ENCODE results near the gene PKHD1.

The PKHD1 gene

DNA sequence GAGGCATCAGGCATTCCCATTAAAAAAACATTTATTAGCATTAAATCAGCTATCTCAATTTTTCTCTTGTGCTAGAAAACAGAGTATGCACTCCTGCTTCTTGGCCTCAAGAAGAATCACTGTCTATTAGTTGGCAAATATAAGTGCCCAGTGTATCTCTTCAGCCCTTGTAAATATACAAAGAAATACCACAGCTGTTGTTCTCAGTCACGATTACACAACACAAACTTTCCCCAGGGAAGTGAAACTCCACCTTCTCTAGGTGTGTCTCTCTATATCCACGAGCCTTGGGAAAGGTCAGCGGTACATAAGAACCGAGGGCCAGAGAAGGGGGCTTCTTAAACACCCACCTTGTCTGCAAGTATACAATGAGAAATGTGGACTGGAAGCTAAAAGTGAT, 194.7 kb downstream of the PKHD1 start:
- ChIA-PET POLR2A (no interaction called here), CTCF (no interaction called here)
- no peak for DNase-seq (ENCODE audit: extremely low spot score)
- TF ChIP-seq SP1 (IDR thresholded peaks at IDR 0.05) (no peak), ARNT (IDR thresholded peaks at IDR 0.05) (no peak), NFRKB (IDR thresholded peaks at IDR 0.05) (no peak), SUZ12 (IDR thresholded peaks at IDR 0.05) (no peak), TARDBP (IDR thresholded peaks at IDR 0.05) (no peak), ELF4 (IDR thresholded peaks at IDR 0.05) (no peak), FOXK2 (IDR thresholded peaks at IDR 0.05) (no peak), FOXA1 (IDR thresholded peaks at IDR 0.05) (no peak), CTBP1 (IDR thresholded peaks at IDR 0.05; ENCODE audit: borderline replicate concordance) (no peak), BHLHE40 (IDR thresholded peaks at IDR 0.05; ENCODE audit: borderline replicate concordance) (no peak), FOXM1 (IDR thresholded peaks at IDR 0.05; ENCODE audit: borderline replicate concordance) (no peak), LEF1 (IDR thresholded peaks at IDR 0.05; ENCODE audit: borderline replicate concordance) (no peak)

DNA sequence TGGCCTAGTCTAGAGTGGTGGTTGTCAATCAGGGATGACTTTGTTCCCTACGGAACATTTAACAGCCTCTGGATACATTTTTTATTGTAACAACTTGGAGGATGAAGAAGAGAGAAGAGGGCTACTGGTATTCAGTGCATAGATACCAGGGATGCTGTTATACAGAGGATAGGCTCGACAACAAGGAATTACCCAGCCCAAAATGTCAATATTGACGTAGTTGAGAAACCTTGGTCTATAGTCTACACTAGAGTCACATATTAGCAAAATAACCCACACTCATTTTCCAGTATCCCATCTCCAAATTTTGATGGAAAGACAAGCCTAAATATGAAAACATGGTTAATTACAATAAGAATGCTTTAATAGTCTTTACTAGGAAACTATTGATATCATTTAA, 195.1 kb downstream of the PKHD1 start:
- no peak for TF ChIP-seq NFRKB (IDR thresholded peaks at IDR 0.05)
- TF ChIP-seq FOXM1 (IDR thresholded peaks at IDR 0.05; ENCODE audit: borderline replicate concordance): no peak
- TF ChIP-seq FOXA1 (IDR thresholded peaks at IDR 0.05): no peak
- no peak for TF ChIP-seq CTBP1 (IDR thresholded peaks at IDR 0.05; ENCODE audit: borderline replicate concordance)
- TF ChIP-seq, protein P1, sequence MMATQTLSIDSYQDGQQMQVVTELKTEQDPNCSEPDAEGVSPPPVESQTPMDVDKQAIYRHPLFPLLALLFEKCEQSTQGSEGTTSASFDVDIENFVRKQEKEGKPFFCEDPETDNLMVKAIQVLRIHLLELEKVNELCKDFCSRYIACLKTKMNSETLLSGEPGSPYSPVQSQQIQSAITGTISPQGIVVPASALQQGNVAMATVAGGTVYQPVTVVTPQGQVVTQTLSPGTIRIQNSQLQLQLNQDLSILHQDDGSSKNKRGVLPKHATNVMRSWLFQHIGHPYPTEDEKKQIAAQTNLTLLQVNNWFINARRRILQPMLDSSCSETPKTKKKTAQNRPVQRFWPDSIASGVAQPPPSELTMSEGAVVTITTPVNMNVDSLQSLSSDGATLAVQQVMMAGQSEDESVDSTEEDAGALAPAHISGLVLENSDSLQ (IDR thresholded peaks at IDR 0.05): no peak
- no peak for TF ChIP-seq BHLHE40 (IDR thresholded peaks at IDR 0.05; ENCODE audit: borderline replicate concordance)
- TF ChIP-seq ARNT (IDR thresholded peaks at IDR 0.05): no peak
- TF ChIP-seq HDGF (IDR thresholded peaks at IDR 0.05; ENCODE audit: borderline replicate concordance): no peak
- no peak for TF ChIP-seq ZNF384 (IDR thresholded peaks at IDR 0.05)
- no peak for TF ChIP-seq SUZ12 (IDR thresholded peaks at IDR 0.05)
- TF ChIP-seq ELF4 (IDR thresholded peaks at IDR 0.05): no peak
- no peak for TF ChIP-seq FOXK2 (IDR thresholded peaks at IDR 0.05)
- no peak for TF ChIP-seq TARDBP (IDR thresholded peaks at IDR 0.05)
- no peak for TF ChIP-seq L3MBTL2 (conservative IDR thresholded peaks at IDR 0.05)
- TF ChIP-seq LEF1 (IDR thresholded peaks at IDR 0.05; ENCODE audit: borderline replicate concordance): no peak
- TF ChIP-seq SP1 (IDR thresholded peaks at IDR 0.05): no peak
- CTCF ChIA-PET: no interaction called here
- POLR2A ChIA-PET: no interaction called here
- no peak for DNase-seq (ENCODE audit: extremely low spot score)

DNA sequence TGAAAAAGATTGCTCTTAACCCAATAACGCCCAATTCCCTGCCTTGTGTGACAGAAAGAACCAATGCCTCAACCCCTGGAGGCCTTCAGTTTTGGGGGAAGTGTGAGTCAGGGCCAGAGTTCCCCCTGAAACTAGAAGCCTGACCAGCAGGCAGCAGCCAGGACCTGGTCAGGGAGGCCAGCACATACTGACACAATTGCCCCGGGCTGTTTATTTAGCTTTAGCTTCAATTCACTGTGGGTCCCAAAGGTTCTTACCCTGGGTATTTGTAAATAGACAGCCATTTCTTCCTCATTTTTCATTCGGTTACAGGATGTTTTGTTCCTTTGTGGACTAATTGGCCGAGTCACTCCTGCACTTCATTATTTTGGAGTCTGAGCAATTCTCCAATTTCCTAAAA, 195.6 kb downstream of the PKHD1 start:
- ChIA-PET POLR2A (no interaction called here), CTCF (no interaction called here)
- DNase-seq (ENCODE audit: extremely low spot score): no peak
- TF ChIP-seq HDGF (IDR thresholded peaks at IDR 0.05; ENCODE audit: borderline replicate concordance): no peak
- TF ChIP-seq NFRKB (IDR thresholded peaks at IDR 0.05): no peak
- TF ChIP-seq SUZ12 (IDR thresholded peaks at IDR 0.05): no peak
- TF ChIP-seq, protein P1 (IDR thresholded peaks at IDR 0.05): no peak
- no peak for TF ChIP-seq L3MBTL2 (conservative IDR thresholded peaks at IDR 0.05)
- no peak for TF ChIP-seq ARNT (IDR thresholded peaks at IDR 0.05)
- TF ChIP-seq CTBP1 (IDR thresholded peaks at IDR 0.05; ENCODE audit: borderline replicate concordance): no peak
- TF ChIP-seq TARDBP (IDR thresholded peaks at IDR 0.05): no peak
- TF ChIP-seq FOXM1 (IDR thresholded peaks at IDR 0.05; ENCODE audit: borderline replicate concordance): no peak
- TF ChIP-seq LEF1 (IDR thresholded peaks at IDR 0.05; ENCODE audit: borderline replicate concordance): no peak
- TF ChIP-seq ZNF384 (IDR thresholded peaks at IDR 0.05): no peak
- no peak for TF ChIP-seq SP1 (IDR thresholded peaks at IDR 0.05)
- TF ChIP-seq BHLHE40 (IDR thresholded peaks at IDR 0.05; ENCODE audit: borderline replicate concordance): no peak
- TF ChIP-seq FOXK2 (IDR thresholded peaks at IDR 0.05): no peak
- no peak for TF ChIP-seq ELF4 (IDR thresholded peaks at IDR 0.05)
- TF ChIP-seq FOXA1 (IDR thresholded peaks at IDR 0.05): no peak

DNA sequence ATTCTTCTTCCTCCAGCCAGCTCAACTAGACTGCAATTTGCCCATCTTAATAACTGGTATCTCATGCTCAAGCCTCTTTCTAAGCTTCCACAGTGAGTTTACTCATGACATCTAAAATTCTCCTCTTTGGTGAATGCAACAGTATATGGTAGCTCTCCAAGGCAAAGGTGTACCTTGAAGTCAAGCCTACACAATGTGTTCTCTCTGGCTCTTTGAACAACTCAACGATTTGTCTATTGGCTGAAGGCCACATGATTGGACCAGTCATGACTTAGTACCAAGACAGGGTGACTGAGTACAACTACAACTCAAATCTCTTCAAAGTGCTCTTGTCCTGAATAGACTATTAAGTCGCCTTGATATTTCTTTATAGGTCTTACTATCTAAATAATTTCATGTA, 199.6 kb downstream of the PKHD1 start:
- CTCF ChIA-PET: no interaction called here
- POLR2A ChIA-PET: no interaction called here

DNA sequence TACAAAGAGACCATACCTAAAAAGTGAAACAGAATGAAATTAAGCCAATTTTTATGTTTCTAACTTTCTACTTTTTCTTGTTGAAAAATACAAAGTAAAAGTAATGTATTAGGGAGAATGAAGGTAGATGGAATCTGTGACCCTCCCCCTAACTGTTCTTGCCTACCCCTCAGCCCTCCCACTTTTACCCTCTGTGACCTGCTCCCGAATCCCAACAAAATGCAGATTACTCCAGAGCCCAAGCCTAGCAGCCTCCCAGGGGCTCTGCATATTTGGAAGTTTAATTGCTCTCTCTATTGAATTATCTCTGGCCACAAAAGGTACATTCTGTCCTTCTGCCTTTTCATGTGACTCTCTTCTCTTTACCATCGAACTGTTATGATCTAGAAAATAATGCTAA, 201.5 kb downstream of the PKHD1 start:
- no peak for DNase-seq (ENCODE audit: extremely low spot score)
- CTCF ChIA-PET: no interaction called here
- POLR2A ChIA-PET: no interaction called here
- TF ChIP-seq SUZ12 (IDR thresholded peaks at IDR 0.05) (no peak), ARNT (IDR thresholded peaks at IDR 0.05) (no peak), ZNF384 (IDR thresholded peaks at IDR 0.05) (no peak), FOXK2 (IDR thresholded peaks at IDR 0.05) (no peak), L3MBTL2 (conservative IDR thresholded peaks at IDR 0.05) (no peak), BHLHE40 (IDR thresholded peaks at IDR 0.05; ENCODE audit: borderline replicate concordance) (no peak), CTBP1 (IDR thresholded peaks at IDR 0.05; ENCODE audit: borderline replicate concordance) (no peak)
- TF ChIP-seq, protein P1 (IDR thresholded peaks at IDR 0.05): no peak

More for the DNA sequence above, 199.6 kb downstream of the PKHD1 start:
- DNase-seq (ENCODE audit: extremely low spot score): no peak
- TF ChIP-seq LEF1 (IDR thresholded peaks at IDR 0.05; ENCODE audit: borderline replicate concordance) (no peak), NFRKB (IDR thresholded peaks at IDR 0.05) (no peak), FOXA1 (IDR thresholded peaks at IDR 0.05) (no peak), ARNT (IDR thresholded peaks at IDR 0.05) (no peak)

DNA sequence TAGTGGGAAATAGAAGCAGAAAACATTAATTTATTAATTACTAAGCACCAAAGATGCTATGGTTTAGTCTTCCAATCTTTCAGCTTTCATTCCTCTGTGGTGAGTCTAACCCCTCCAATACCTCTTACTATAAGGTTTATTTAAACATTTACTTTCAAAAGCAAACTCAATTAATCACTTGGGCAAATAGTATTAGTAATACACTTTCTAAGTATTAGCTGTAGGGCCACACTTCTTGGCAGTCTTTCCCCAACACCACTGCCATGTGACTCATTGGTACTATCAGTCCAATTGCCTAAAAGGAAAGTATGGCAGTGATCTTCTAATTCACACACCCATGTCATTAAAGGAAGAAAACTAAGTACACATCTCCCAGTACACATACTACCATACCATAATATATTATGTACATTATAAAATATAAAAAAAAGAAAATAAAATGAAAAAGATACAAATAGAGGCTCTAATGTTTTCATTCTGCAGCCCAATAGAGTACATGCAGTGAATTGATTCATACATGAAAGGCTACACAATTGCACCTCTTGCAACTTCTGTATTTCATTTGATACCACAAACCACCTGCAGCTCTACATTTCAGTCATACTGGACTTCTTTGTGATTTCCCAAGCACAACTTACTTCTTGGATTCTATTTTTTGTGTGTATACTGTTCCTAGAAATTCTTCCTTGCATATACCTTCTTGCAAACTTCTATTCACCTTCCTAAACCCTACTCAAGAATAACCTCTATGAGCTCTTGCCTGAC, 218.6 kb downstream of the PKHD1 start:
- CTCF ChIA-PET: no interaction called here
- POLR2A ChIA-PET: no interaction called here
- no peak for DNase-seq (ENCODE audit: extremely low spot score)
- TF ChIP-seq SP1 (IDR thresholded peaks at IDR 0.05) (no peak), L3MBTL2 (conservative IDR thresholded peaks at IDR 0.05) (no peak), ZNF384 (IDR thresholded peaks at IDR 0.05) (no peak), ARNT (IDR thresholded peaks at IDR 0.05) (no peak), SUZ12 (IDR thresholded peaks at IDR 0.05) (no peak), FOXM1 (IDR thresholded peaks at IDR 0.05; ENCODE audit: borderline replicate concordance) (no peak), CTBP1 (IDR thresholded peaks at IDR 0.05; ENCODE audit: borderline replicate concordance) (no peak), FOXK2 (IDR thresholded peaks at IDR 0.05) (no peak), NFRKB (IDR thresholded peaks at IDR 0.05) (no peak), HDGF (IDR thresholded peaks at IDR 0.05; ENCODE audit: borderline replicate concordance) (no peak), BHLHE40 (IDR thresholded peaks at IDR 0.05; ENCODE audit: borderline replicate concordance) (no peak), LEF1 (IDR thresholded peaks at IDR 0.05; ENCODE audit: borderline replicate concordance) (no peak), FOXA1 (IDR thresholded peaks at IDR 0.05) (no peak)
- TF ChIP-seq, protein P1 (IDR thresholded peaks at IDR 0.05): no peak
